Measurements from ENCODE around the gene APBA2.

The APBA2 gene

DNA sequence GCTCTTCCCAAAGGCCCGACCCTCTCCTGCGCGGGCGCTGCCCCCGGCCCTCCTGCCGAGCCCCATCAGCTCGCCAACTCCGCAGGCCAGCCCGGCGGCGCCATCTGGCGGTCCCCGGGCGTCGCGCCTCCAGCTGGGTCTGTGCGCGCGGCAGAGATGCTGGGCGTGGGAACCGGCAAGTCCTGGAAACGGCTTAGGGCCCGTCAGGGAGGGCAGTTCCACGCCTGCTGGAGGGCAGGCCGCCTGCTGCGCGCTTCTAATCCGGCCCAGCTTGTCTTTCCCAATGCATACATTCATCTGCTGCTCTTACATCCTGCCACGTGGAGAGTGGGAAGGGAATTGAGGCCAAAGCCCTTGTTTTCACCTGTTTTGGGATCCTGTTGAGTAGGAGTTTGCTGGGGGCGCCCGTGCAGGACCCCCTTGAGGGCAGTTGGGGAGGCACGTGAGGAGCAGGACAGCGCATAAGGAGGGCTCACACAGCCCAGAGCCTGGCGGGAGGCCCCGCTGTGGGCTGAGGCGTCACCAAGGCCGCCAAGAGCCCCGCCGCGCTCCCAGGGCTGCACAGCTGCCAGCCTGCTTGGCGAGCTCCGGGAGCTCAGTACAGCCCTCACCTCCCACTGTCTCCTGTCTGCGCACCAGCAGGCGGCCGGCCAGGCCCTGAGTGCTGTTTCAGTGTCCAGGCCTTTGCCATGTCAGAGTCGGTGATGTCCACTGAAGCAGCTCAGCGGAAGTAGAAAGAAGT, 218.2 kb downstream of the APBA2 start:
- DNase-seq (ENCODE audit: low spot score), result peak; percentile 95

GRCh38 chr15:29104566-29104880, 218.7 kb downstream of the APBA2 start:
- no peak for DNase-seq (ENCODE audit: low spot score)

DNA sequence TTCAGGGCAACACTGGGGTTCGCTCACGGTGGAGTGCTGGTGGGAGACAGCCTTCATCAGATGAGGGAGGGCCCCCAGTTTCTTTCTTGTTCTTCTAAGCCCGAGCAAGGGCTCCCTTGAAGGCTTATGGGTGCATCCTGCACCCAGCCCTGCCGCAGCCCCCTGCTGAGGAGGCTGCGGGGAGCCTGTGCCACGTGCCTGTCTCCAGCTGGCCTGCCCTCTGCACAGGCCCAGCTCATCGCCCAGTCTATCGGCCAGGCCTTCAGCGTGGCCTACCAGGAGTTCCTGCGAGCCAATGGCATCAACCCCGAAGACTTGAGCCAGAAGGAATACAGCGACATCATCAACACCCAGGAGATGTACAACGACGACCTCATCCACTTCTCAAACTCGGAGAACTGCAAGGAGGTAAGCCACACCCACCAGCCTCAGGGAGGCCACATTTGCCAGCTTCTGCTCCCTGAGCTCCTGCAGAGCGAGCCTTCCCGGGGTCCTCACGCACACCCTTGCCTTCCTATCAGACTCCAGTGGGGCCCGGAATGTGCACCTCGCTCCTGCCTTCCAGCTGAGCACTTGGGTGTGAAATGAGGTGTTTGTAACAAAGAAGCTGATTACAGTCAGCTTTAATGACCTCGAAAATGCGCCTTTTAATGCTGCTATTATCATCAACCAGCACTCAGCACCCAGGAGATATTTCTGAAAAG, 219.5 kb downstream of the APBA2 start:
- no peak for DNase-seq (ENCODE audit: low spot score)

GRCh38 chr15:29106116-29106515, 220.3 kb downstream of the APBA2 start:
- DNase-seq (ENCODE audit: low spot score), result no peak

- DNase-seq (ENCODE audit: low spot score), result no peak
Measured at GRCh38 chr15:29106551-29107290, 220.9 kb downstream of the APBA2 start.

- DNase-seq (ENCODE audit: low spot score), result no peak
Measured at GRCh38 chr15:29107291-29107890, 221.6 kb downstream of the APBA2 start.

- DNase-seq (ENCODE audit: low spot score), result no peak
Measured at GRCh38 chr15:29107971-29108645, 222.3 kb downstream of the APBA2 start.

- DNase-seq (ENCODE audit: low spot score), result no peak
Measured at GRCh38 chr15:29109762-29110161, 224.0 kb downstream of the APBA2 start.

DNA sequence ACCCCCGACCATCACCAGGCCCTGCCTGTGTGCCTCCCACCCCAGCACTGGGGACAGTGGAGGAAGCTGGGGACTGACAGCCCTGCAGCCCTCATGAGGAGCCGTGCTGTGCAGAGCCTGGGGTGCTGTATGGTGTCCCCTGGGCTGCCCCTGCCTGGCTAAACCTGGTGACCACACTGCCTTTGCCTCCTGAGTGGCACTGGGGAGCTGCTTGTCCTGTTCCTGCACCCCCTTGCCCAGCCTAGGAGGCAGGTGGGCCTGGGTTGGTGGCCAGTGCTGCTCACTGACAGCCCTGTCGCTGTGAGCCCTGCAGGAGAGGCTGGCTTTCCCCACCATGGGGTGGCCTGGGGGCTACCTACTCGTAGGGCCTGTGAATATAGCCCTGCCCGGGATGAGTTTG, 224.4 kb downstream of the APBA2 start:
- no peak for DNase-seq (ENCODE audit: low spot score)

DNA sequence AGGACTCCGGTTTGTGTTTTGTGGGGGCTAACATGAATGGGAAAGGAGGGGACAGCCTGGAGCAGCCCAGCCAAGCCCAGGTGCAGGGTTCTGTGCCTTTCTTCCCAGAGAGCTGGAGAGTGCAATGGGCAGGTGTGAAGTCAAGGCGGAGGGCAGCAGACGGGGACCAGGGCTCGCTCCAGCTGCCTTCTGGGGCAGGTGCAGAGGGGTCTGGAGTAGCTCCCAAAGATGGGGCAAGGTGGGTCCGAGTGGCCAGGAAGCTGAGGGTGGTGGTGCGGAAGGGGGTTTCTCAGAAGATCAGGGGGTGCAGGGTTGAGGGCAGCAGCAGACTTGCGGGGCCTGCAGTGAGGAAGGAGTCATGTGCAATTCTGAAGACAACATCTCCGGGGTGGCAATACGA, 225.0 kb downstream of the APBA2 start:
- no peak for DNase-seq (ENCODE audit: low spot score)

- no peak for DNase-seq (ENCODE audit: low spot score)
Measured at GRCh38 chr15:29111705-29112281, 226.0 kb downstream of the APBA2 start.

GRCh38 chr15:29113336-29114220, 227.8 kb downstream of the APBA2 start:
- no peak for DNase-seq (ENCODE audit: low spot score)

DNA sequence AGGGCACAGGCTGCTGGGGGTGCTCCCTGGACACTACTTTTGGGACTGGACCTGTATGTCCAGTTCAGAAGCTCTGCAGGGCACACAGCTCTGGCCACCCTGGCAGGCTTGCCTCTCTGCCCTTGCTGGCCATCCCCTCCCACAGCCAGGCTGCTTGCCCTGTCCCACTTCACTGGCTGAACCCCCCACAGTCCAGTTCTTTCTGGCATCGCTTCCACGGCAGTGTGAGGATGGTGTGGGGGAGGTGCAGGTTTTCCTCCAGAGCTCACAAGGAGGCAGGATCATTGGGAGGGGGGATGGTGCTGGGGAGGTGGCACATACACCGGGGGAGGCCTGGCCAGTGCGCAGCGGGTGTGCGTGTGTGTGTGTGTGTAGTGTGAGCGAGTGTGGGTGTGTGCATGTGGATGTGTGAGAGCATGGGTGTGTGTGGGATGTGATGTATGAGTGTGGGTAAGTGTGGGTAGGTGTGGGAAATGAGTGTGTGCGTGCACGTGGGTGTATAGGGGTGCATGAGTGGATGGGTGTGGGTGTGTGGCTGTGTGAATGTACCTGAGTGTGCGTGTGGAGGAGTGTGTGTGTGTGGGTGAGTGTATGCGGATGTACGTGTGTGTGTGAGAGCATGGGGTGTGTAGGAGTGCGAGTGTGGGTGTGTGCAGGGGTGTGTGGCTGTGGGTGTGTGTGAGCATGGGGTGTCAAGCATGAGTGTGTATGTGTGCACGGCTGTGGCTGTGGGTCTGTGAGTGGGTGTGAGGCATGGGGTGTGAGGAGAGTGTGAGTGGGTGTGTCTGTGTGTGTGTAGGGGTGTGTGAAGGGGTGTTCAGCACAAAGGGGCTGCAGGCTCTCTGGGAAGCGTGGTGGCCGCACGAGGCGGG, 228.7 kb downstream of the APBA2 start:
- DNase-seq (ENCODE audit: low spot score), result no peak

GRCh38 chr15:29115093-29115991, 229.6 kb downstream of the APBA2 start:
- DNase-seq (ENCODE audit: low spot score), result peak; percentile 88

GRCh38 chr15:29116970-29117700, 231.4 kb downstream of the APBA2 start:
- DNase-seq (ENCODE audit: low spot score), result no peak

GRCh38 chr15:29117778-29118177, 232.0 kb downstream of the APBA2 start:
- no peak for DNase-seq (ENCODE audit: low spot score)

DNA sequence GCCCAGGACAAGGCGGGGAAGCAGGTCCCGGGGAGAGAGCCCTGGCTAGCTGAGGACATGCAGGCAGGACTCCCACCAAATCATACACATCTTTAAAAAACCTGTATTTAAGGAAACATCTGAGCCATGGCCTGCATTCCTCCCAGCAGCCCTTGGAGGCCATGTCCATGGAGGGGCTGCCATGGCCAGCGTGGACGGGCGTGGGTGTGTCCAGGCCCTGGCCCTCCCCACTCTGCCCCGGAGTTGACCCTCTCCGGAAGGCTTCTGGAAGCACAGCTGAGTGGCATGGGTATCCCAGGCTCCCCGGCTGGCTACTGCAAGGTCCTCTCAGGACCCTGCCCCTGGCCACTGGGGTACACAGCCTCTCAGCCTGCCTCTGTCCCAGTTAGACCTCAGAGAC, 234.1 kb downstream of the APBA2 start:
- DNase-seq (ENCODE audit: low spot score), result no peak

All from iPS-NIHi11 (cell line).